Prostate gland (tissue), 2 donors: ENCODE data around the gene CEP135. TPM values are rescaled to one million over a fixed set of nuclear protein-coding genes. Genes with fewer than 3 reads are reported as not detected.

ENCODE experiments used
- DNase-seq: peaks from one replicate; pipeline ENCODE4 v3.0.0-alpha.2; 2019; ENCODE audit warnings: low spot score
- H3K27ac ChIP-seq, 2 donors: fragments of 200-600 bp; sonication (generic); 2 replicates each; pipeline ENCODE4 v1.5.1; 2017 to 2019
- H3K27me3 ChIP-seq: fragments of 200-600 bp; sonication (generic); replicated peaks from 2 replicates; pipeline ENCODE4 v1.5.1; 2019; ENCODE audit not compliant: insufficient read depth
- H3K36me3 ChIP-seq, 2 donors: fragments of 200-600 bp; sonication (generic); 1 replicate in 1 of 2; 2 replicates in 1 of 2; pipeline versions ENCODE4 v1.5.1 to v1.8.1; 2017 to 2019
- H3K4me1 ChIP-seq: fragments of 200-600 bp; sonication (generic); replicated peaks from 2 replicates; pipeline ENCODE4 v1.5.1; 2019
- H3K4me3 ChIP-seq, 2 donors: fragments of 200-600 bp; sonication (generic); 2 replicates each; pipeline ENCODE4 v1.5.1; 2017 to 2019
- H3K9me3 ChIP-seq: fragments of 200-600 bp; sonication (generic); 2 replicates; pipeline ENCODE4 v1.5.1; 2017
- CTCF ChIP-seq, 4 experiments: fragments of 200-600 bp in 2 of 4; fragments of 450-650 bp in 2 of 4; sonication (generic) in 2 of 4; IDR thresholded peaks; 1 replicate in 3 of 4; 2 replicates in 1 of 4; pipeline ENCODE4 v1.5.1; 2016 to 2019; ENCODE audit warnings: antibody characterized with exemption in 4 of 4, mild to moderate bottlenecking in 2 of 4, moderate library complexity in 2 of 4
- POLR2A ChIP-seq: fragments of 450-650 bp; IDR thresholded peaks from one replicate; pipeline ENCODE4 v1.6.1; 2016; ENCODE audit warnings: antibody characterized with exemption, mild to moderate bottlenecking
- POLR2AphosphoS5 ChIP-seq: sonication (generic); formaldehyde crosslinking; IDR thresholded peaks from one replicate; pipeline ENCODE4 v1.6.1; 2017; ENCODE audit warnings: antibody characterized with exemption
- WGBS: methylation state at CpG from one replicate; pipeline ENCODE4 v1.1.5; 2018; 5-methylcytosine and 5-hydroxymethylcytosine counted together
- intact Hi-C: fragments of 100-400 bp; cut with DNase I; formaldehyde crosslinking; loops from one replicate; pipeline ENCODE4 v1.14.2; 2022
- total RNA-seq, 2 donors: library from RNA; depleted of rRNA; stranded (reverse); fragments of >200 nt; gene quantifications; one replicate each; pipeline ENCODE4 v1.1.0, GENCODE V29; 2016

The CEP135 gene
- total RNA-seq, 2 donors from 2014 or later: 3.3 to 7.1 TPM

DNA sequence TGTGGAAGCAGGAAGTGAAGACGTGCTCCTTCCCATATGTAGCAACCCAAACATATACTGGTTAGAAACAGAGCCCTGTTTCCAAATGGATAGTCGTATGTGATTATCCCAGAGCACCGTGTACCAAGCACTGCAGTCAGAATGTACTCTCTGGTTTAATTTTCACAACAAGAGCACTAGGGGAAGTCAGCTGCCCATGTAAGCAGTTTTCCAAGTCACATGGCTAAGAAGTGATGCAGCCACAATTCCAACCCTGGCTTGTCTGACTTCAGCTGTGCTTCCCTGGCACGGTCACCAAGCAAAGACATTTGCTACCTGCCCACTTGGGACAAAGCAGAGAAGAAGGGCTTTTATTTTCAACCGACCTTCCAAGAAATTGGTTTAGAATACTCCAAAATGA, 28.2 kb upstream of the CEP135 start:
- no peak for TF ChIP-seq POLR2AphosphoS5
- no peak for TF ChIP-seq CTCF (IDR thresholded peaks at IDR 0.05)
- TF ChIP-seq POLR2A: no peak
- no peak for DNase-seq
- Histone ChIP-seq H3K9me3 (no peaks in the 10 kb centered on the region), H3K4me3 (no peak overlapping the region), H3K27me3 (no peaks in the 10 kb centered on the region), H3K27ac (no peak overlapping the region), H3K4me1 (no peaks in the 10 kb centered on the region), H3K36me3 (no peaks in the 10 kb centered on the region)
- WGBS: 78% methylated on average over 5 of the region's 5 CpGs
- intact Hi-C loops: no loop called here

DNA sequence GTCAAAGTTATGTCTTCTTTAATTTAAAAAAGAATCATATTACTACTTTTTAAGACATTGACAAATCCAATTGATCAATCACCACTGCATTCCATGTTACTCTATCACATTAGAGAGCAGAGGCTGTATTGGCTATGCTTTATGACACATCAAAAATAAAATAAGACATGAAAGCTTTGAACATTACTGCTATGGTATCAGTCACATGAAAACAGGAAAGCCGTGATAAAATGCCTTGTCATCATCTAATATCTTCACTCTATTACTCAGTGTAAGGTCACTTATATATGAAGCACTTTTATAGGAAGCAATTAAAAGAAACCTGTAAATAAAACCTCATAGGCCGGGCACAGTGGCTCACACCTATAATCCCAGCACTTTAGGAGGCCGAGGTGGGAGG, 27.7 kb upstream of the CEP135 start:
- no peak for TF ChIP-seq CTCF (IDR thresholded peaks at IDR 0.05)
- no peak for TF ChIP-seq POLR2A
- no peak for TF ChIP-seq POLR2AphosphoS5
- 64% methylated on average over 3 of the region's 3 CpGs for WGBS

GRCh38 chr4:55925241-55925640, 23.5 kb upstream of the CEP135 start:
- Histone ChIP-seq H3K9me3 (no peaks in the 10 kb centered on the region), H3K4me3 (no peak overlapping the region), H3K36me3 (no peaks in the 10 kb centered on the region), H3K4me1 (no peaks in the 10 kb centered on the region), H3K27ac (no peak overlapping the region), H3K27me3 (no peaks in the 10 kb centered on the region)
- WGBS: 79% methylated on average over 4 of the region's 4 CpGs
- DNase-seq: no peak
- TF ChIP-seq CTCF (IDR thresholded peaks at IDR 0.05) (no peak), POLR2A (no peak), POLR2AphosphoS5 (no peak)
- intact Hi-C loops: no loop called here

More for the DNA sequence above, 27.7 kb upstream of the CEP135 start:
- Histone ChIP-seq H3K9me3 (no peaks in the 10 kb centered on the region), H3K4me3 (no peak overlapping the region), H3K27ac (no peak overlapping the region), H3K4me1 (no peaks in the 10 kb centered on the region), H3K36me3 (no peaks in the 10 kb centered on the region), H3K27me3 (no peaks in the 10 kb centered on the region)
- DNase-seq: no peak
- intact Hi-C loops: no loop called here

GRCh38 chr4:55926610-55927009, 22.1 kb upstream of the CEP135 start:
- TF ChIP-seq POLR2A: no peak
- TF ChIP-seq POLR2AphosphoS5: no peak
- no peak for TF ChIP-seq CTCF (IDR thresholded peaks at IDR 0.05)
- Histone ChIP-seq H3K27ac (no peak overlapping the region), H3K4me3 (no peak overlapping the region), H3K36me3 (no peaks in the 10 kb centered on the region), H3K27me3 (no peaks in the 10 kb centered on the region), H3K4me1 (no peaks in the 10 kb centered on the region), H3K9me3 (no peaks in the 10 kb centered on the region)
- no peak for DNase-seq
- intact Hi-C loops: no loop called here

DNA sequence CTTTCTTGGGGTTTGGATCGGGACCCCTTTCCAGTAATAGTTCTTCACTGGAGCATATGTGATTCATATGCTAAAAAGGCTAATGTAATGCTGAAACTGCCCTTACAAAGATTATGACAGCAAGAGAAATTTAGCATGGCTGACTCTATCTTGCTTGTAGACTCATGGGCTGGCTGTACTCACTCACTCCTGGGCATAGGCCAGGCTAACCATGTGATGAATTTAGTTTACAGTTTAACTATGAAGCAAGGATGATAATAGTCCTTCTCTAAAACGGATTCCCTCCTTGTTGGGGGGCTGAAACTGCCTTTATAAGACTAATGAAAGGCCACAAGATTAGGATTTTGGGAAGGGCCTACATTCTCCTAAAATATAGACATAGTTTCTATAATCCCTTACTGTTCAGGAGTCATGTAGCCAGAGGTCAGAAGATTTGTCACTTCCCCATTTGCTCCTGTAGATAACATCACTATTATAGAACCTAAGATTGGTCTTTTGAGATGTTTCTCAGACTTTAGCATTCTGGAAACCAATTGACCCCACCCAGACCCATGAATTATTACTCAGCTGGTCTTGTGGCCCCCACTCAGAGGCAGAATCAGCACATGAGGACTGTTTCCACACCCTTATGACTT, 20.8 kb upstream of the CEP135 start:
- H3K27me3 ChIP-seq: no peaks in the 10 kb centered on the region
- H3K4me1 ChIP-seq: no peaks in the 10 kb centered on the region
- no peaks in the 10 kb centered on the region for H3K36me3 ChIP-seq
- intact Hi-C loops: no loop called here
- no peaks in the 10 kb centered on the region for H3K9me3 ChIP-seq
- TF ChIP-seq POLR2A (no peak), CTCF (IDR thresholded peaks at IDR 0.05) (no peak), POLR2AphosphoS5 (no peak)
- no peak overlapping the region for H3K4me3 ChIP-seq
- no peak for DNase-seq
- 81% methylated on average over 2 of the region's 2 CpGs for WGBS
- H3K27ac ChIP-seq: no peak overlapping the region
